ENCODE measurements around the gene GPR25. TPM values are rescaled to one million over a fixed set of nuclear protein-coding genes. Genes with fewer than 3 reads are reported as not detected.

Gene GPR25
- total and polyA plus RNA-seq, 2 of the 4 experiments (the other 2 are of a cell fraction): not detected

GRCh38 chr1:200890027-200890426 is 17.2 kb downstream of the GPR25 start:
- Histone ChIP-seq H3K27ac (ENCODE audit: insufficient read depth, low read length) (no peak overlapping the region), H3K18ac (ENCODE audit: low read depth, low read length) (no peak overlapping the region)
- in situ Hi-C loops (cut with MboI; ENCODE audit: low sequenced_read_pairs): no loop called here

More at GRCh38 chr1:200890027-200890426, 17.2 kb downstream of the GPR25 start:
- H3K9ac ChIP-seq (ENCODE audit: low read depth, low read length): no peak overlapping the region
- H3K4ac ChIP-seq (ENCODE audit: low read depth, low read length): no peak overlapping the region
- no peak overlapping the region for H3K14ac ChIP-seq (replicated peaks; ENCODE audit: low read depth, low read length)
- no peaks in the 10 kb centered on the region for H3K79me1 ChIP-seq (ENCODE audit: low read depth in 1 of 2, low read length in 2 of 2)
- H3K9me3 ChIP-seq (ENCODE audit: control insufficient read depth, insufficient read depth, low read length): no peaks in the 10 kb centered on the region
- no peak overlapping the region for H4K5ac ChIP-seq (ENCODE audit: low read depth, low read length)
- H2BK15ac ChIP-seq (ENCODE audit: low read depth, low read length): no peak overlapping the region
- H3K9me1 ChIP-seq (ENCODE audit: insufficient read depth, low read length): no peaks in the 10 kb centered on the region
- CTCF ChIA-PET: interaction anchor here (0.6 kb wide), 1 partner anchor 16 kb away, joined by 4 read pairs; no protein-coding TSS in a partner anchor
- POLR2A ChIA-PET (ENCODE audit: unreplicated experiment): no interaction called here
- H3K23ac ChIP-seq (ENCODE audit: low read depth, low read length): no peak overlapping the region
- no peak overlapping the region for H2AK5ac ChIP-seq (ENCODE audit: low read depth, low read length)
- no peak overlapping the region for H4K8ac ChIP-seq (ENCODE audit: low read depth in 2 of 2, low read length in 2 of 2)
- intact Hi-C loops (cut with micrococcal nuclease): no loop called here
- H3K4me2 ChIP-seq (ENCODE audit: low read depth, low read length): no peak overlapping the region
- H3K56ac ChIP-seq (ENCODE audit: extremely low read depth, insufficient read depth, low read length): no peak overlapping the region
- dilution Hi-C loops (cut with HindIII; ENCODE audit: low sequenced_read_pairs, unreplicated experiment): no loop called here
- H3K4me1 ChIP-seq (ENCODE audit: control insufficient read depth, insufficient read depth, low read length): peaks cover 3% of the 10 kb centered on the region; the same call in 1 of the 2 replicates
- ATAC-seq (ENCODE audit: low read depth) (no peak), DNase-seq (no peak)
- WGBS, 2 experiments (ENCODE audit: extremely low coverage in 2 of 2, insufficient read length in 1 of 2): 78% methylated on average over 6 of the region's 15 CpGs; no CpG with 5 or more reads in 1 of the 2 experiments
- H2BK20ac ChIP-seq (ENCODE audit: low read depth, low read length): no peak overlapping the region
- no peak overlapping the region for H2BK120ac ChIP-seq (ENCODE audit: low read depth, low read length)
- no peaks in the 10 kb centered on the region for H3K36me3 ChIP-seq (ENCODE audit: control insufficient read depth, insufficient read depth, low read length)
- peaks cover 58% of the 10 kb centered on the region for H3K27me3 ChIP-seq (ENCODE audit: control insufficient read depth, insufficient read depth, low read length)
- no peak overlapping the region for H2AK9ac ChIP-seq (replicated peaks; ENCODE audit: low read depth, low read length, poor library complexity)
- no peak overlapping the region for H2AFZ ChIP-seq (replicated peaks; ENCODE audit: low read length, poor library complexity)
- no peak overlapping the region for H3K4me3 ChIP-seq (ENCODE audit: insufficient read depth, low read depth, low read length)
- TF ChIP-seq SMC3 (IDR thresholded peaks at IDR 0.05; ENCODE audit: low read depth, low read length): no peak
- no peak for TF ChIP-seq FOS (IDR thresholded peaks at IDR 0.05; ENCODE audit: low read depth, low read length)
- TF ChIP-seq MXI1 (IDR thresholded peaks at IDR 0.05; ENCODE audit: borderline replicate concordance, low read depth, low read length): no peak
- TF ChIP-seq RFX5 (IDR thresholded peaks at IDR 0.05; ENCODE audit: low read depth, low read length): no peak
- no peak for TF ChIP-seq CEBPB (IDR thresholded peaks at IDR 0.05; ENCODE audit: low read depth, low read length)
- TF ChIP-seq CTCF (conservative IDR thresholded peaks at IDR 0.05; ENCODE audit: low read depth, low read length): no peak
- TF ChIP-seq CHD1 (IDR thresholded peaks at IDR 0.05; ENCODE audit: low read depth, low read length): no peak
- TF ChIP-seq USF2 (IDR thresholded peaks at IDR 0.05; ENCODE audit: low read depth, low read length): no peak
- no peak for TF ChIP-seq ELK1 (IDR thresholded peaks at IDR 0.05; ENCODE audit: borderline replicate concordance, low read depth, low read length)
- no peak for TF ChIP-seq MAFK (IDR thresholded peaks at IDR 0.05; ENCODE audit: low read depth, low read length)
- no peak for TF ChIP-seq RAD21 (IDR thresholded peaks at IDR 0.05; ENCODE audit: low read length)
- TF ChIP-seq POLR2A (IDR thresholded peaks at IDR 0.05; ENCODE audit: low read depth, low read length): no peak
- TF ChIP-seq RCOR1 (IDR thresholded peaks at IDR 0.05; ENCODE audit: insufficient replicate concordance, low read length): no peak
- TF ChIP-seq MAZ (IDR thresholded peaks at IDR 0.05; ENCODE audit: borderline replicate concordance, low read depth, low read length): no peak
- no peak for TF ChIP-seq NFE2L2 (IDR thresholded peaks at IDR 0.05; ENCODE audit: low read depth, low read length)
- no peaks in the 10 kb centered on the region for H4K20me1 ChIP-seq (ENCODE audit: insufficient read depth, low read length)
- no peak overlapping the region for H2BK5ac ChIP-seq (ENCODE audit: low read depth, low read length, poor library complexity, severe bottlenecking)
- no TSS peak for BruUV-seq (replicated peaks)
- no peak overlapping the region for H4K91ac ChIP-seq (ENCODE audit: insufficient read depth, low read depth, low read length)

Data from IMR-90 (cell line).